GM19455 (cell line): Measurements from ENCODE around the gene ADTRP.

Experiments used
- ATAC-seq: cut with Tn5 transposase; IDR thresholded peaks from one replicate; pipeline ENCODE4 v1.9.1; 2021; ENCODE audit not compliant: unreplicated experiment

Gene ADTRP

DNA sequence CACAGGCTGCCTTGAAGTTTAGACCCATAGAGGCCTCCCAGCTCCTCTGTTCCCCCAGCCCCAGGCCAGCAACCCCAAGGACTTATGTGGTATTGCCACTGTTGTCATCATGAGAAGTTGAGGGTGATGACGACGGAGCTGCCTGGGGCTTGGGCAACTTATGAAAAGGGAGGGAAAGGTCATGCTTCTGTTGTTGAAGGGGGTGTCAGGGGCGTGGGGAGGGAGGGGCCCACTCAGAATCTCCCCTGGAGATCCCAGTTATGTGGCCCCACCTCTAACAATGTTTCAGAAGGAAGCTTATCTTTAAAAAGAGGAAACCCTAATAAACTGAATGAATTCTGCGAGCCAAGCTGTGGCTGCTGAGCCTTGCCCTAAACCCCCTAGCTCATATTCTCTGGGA is 4.2 kb downstream of the ADTRP start:
- ATAC-seq = no peak

DNA sequence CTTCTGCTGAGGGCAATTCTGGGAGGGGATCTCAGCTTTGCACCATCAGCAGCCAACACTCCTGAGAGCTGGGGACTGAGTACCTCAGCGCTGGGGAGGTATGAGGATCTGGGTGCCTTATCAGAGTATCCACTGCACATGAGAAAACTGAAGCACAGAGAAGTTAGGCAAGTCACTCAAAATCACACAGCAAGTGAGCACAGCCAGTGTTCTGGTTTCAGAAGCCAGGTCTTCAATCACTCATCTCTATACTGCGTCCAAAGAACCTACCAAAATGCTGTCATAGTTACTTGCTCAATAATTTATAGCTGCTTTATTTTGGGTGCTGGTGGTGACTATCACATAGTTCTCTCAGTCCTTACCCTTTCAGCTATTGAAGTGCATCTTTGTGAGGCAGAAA is 5.0 kb downstream of the ADTRP start:
- no peak for ATAC-seq

DNA sequence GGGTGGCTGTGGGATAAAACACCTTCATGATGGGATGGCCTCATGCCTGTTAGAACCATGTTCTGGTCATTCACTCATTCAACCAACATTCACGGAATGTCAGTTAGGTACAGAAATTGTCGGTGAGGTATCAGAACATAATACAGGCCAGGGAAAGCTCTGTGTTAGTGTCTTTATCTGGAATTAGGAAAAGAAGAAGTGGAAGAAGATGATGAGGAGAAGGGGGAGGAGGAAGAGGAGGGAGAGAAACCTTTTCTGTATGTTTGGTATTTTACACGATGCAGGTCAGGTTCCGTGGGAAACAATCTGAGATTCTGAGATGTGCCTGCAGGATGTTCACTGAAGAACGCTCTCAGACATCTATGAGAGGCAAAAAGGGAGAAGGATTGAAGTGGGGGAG is 5.6 kb downstream of the ADTRP start:
- ATAC-seq = no peak

DNA sequence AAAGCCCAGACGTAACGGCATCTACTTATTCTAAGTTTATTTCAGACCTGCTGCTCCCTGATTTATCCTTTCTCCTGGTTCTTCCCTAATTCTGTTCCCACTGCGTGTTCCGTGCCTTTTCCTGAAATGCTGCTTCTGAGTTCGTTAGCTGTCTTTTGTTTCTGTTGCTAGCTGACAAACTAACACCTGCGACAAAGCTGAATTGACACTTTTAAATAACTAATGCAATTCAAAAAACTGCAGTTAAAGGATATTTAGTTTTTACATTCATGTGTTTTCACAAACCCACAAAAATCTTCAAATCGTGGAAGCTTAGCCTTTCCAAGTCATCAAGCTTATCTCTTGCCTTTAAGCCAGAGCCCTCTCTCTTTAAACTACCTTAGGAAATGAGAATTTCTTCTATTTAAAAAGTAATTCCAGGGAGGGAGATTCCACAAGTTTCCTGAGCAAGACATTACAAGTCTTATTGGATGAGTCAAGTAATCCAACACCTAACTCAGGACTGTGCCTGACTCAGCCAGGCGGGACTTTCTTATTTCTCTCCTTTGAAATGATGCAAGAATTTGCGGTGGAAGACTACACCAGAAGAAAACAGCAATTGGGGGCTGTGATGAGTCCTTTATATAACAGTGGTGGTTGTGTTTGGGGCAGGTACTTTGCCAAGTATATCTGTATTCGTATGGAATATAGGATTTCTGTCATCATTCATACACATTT is 6.3 kb downstream of the ADTRP start:
- ATAC-seq = no peak

DNA sequence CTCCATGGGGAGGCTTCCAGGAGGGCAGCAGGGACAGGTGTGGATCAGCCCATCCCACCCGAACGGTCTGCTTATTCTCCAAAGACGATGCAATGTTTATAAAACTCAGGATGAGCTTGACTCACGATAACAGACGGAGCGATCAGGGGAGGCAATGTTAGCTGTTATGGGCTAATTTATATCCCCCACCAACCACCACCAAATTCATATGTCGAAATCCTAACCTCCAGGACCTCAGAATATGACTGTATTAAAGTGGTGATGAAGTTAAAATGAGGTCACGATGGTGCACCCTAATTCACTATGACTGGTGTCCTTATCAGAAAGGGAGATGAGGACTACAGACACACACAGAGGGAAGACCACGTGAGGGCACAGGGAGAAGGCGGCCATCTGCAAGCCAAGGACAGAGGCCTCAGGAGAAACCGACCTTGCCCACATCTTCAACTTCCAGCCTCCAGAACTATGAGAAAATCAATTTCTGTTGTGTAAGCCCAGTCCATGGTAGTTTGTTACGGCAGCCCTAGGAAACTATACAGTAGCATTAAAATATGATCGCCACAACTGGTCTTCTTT is 7.0 kb downstream of the ADTRP start:
- ATAC-seq = no peak

GRCh38 chr6:11770546-11771466 is 7.8 kb downstream of the ADTRP start:
- ATAC-seq = no peak

DNA sequence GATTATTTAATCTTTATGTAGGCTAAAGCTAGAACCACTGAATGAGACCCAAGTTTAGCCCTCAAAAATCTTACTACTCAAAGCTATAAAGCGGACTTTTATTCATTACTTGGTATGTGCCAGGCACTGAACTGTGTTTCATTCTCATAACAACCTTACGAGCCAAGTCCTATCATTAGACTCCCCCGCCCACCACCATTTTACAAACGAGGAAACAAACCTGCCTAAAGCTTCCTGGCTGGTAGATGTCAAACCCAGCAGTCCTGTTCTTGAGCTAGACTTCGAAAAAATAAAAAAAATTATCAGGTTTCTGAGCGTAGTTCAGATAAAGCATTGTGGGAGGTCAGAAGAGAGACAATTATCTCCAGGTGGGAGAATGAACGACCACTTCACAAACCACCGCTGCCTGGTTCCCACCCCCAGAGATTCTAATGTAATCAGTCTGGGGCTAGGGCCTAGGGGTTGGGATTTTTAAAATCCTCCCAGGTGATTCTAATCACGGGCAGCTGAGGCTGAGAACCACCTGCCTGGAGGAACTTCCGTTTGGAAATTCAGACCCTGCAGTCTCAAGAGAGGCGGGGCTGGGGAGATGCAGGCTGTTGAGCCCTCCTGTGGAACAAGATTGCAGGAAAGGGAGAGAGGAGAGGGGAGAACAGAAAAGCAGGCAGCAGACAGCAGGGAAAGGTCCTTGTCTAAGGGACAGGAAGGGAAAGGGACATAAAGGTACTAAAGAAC is 8.6 kb downstream of the ADTRP start:
- ATAC-seq = no peak

GRCh38 chr6:11769244-11769643 is 9.4 kb downstream of the ADTRP start:
- no peak for ATAC-seq

- ATAC-seq = no peak
Measured at GRCh38 chr6:11767978-11768756, 10.4 kb downstream of the ADTRP start.

- ATAC-seq = no peak
Measured at GRCh38 chr6:11767458-11767857, 11.1 kb downstream of the ADTRP start.

- ATAC-seq = no peak
Measured at GRCh38 chr6:11766589-11767450, 11.8 kb downstream of the ADTRP start.

- no peak for ATAC-seq
Measured at GRCh38 chr6:11766043-11766442, 12.6 kb downstream of the ADTRP start.

GRCh38 chr6:11764250-11764604 is 14.4 kb downstream of the ADTRP start:
- ATAC-seq = no peak

GRCh38 chr6:11763460-11764249 is 14.9 kb downstream of the ADTRP start:
- ATAC-seq = no peak

- no peak for ATAC-seq
Measured at GRCh38 chr6:11762794-11763459, 15.7 kb downstream of the ADTRP start.

DNA sequence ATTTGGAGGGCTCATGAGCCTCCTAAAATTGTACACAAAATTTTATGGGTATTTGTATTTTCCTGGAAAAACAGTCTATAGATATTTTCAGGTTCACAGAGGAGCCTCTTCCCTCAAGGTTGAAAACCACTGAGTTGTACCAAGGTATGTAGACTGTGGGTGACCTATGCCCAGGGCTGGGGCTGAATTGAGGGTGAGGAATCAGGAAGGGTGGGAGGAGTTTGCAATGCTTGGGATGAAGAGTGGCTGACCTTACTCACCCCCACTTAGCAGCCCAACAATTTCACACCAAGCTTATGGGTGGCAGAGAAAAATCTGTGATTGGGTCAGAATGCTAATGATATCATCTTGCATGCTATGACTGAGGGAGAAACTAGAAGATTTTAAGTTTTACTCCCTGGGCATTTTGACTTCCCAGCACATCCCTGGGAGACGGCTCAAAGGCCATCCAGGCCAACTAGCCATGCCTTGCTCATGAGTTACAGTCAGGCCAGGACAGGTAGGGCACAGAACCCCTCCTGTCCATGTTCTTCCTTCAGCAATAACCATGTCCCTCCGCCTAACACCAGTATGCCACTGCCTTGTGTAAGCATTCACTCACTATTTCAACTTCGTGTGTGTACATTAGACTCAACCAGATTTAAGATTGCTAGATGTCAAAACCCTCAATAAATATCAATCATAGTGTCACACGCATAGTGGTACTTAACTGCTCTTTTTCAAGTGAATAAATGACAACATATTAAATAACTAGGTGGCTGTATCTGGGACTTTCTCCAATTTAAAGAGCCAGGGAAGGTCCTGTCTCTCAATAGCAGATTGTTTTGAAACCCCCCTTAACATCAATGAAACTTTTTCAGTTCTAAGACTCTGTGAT is 16.6 kb downstream of the ADTRP start:
- no peak for ATAC-seq

- no peak for ATAC-seq
Measured at GRCh38 chr6:11760015-11760473, 18.6 kb downstream of the ADTRP start.
